NOMO-1 treated with dmso at 0.1 percent for 144 hours (cell line): ENCODE results near the gene FUZ.

Experiments
- DNase-seq: peaks from one replicate; lab custom pipeline; 2025; ENCODE audit not compliant: unreplicated experiment; lab: John Stamatoyannopoulos, UW

The FUZ gene

GRCh38 chr19:49812997-49813861 is at the start of gene FUZ:
Gene FUZ, minus strand, starts transcription at chr19:49813292. Its CDS starts 186 bp downstream, at chr19:49813106.
- DNase-seq: peak; percentile 88

GRCh38 chr19:49862391-49863253 is 49.5 kb upstream of the FUZ start:
- no peak for DNase-seq

DNA sequence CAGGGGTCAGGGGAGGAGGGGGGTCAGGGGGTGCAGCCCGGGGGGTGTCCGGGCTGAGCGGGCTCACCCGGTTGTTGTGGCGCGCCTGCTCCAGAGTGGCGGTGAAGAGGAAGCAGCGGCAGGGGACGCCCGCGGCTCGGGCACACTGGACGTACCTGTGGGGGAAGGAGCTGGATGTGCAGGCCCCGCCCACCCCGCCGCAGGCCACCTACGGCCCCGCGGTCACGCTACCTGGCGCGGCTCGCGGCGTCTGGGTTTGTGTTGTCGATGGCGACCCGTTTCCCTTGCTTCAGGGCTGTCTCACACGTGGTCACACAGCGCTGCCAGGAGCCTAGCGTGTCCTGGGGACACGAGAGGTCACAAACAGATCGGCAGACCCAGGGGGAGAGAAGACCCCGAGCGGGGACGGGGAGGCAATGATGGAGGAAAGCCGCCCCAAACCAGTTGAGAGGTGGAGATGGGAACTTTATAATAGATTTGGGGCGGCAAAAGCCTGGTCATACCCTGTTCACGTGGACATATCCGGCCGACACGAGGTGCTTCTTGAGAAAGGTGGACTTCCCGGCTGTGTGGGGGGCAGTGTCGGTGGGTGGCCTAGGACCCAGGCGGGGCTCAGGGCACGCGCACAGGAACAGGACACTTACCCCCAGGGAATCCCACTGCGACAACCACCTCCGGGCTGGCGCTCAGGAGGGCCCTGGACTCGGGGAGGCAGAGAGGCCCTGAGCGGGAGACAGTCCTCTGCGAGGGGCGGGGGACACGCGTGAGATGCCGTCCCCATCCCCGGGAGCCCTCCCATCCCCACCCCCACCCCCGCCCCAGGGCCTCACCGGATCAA is 48.7 kb upstream of the FUZ start:
- no peak for DNase-seq

DNA sequence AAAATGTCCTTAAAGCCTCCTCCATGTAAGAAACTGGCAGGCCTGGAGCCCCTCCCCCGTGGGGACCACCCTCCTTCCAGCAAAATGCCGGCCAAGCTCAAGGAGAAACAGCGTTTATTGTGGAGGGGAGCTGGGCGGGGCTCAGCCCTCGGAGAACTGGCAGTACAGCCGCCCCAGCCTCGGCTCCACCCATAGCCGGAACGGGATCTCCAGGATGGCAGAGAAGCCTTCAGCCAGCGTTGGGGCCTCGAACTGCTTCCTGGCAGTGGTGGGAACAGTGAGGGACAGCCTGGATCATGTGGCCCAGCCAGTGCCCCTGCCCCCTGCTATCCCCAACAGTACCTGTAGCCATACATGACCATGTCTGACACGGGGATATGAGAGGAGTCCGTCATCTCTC is 48.0 kb upstream of the FUZ start:
- no peak for DNase-seq

DNA sequence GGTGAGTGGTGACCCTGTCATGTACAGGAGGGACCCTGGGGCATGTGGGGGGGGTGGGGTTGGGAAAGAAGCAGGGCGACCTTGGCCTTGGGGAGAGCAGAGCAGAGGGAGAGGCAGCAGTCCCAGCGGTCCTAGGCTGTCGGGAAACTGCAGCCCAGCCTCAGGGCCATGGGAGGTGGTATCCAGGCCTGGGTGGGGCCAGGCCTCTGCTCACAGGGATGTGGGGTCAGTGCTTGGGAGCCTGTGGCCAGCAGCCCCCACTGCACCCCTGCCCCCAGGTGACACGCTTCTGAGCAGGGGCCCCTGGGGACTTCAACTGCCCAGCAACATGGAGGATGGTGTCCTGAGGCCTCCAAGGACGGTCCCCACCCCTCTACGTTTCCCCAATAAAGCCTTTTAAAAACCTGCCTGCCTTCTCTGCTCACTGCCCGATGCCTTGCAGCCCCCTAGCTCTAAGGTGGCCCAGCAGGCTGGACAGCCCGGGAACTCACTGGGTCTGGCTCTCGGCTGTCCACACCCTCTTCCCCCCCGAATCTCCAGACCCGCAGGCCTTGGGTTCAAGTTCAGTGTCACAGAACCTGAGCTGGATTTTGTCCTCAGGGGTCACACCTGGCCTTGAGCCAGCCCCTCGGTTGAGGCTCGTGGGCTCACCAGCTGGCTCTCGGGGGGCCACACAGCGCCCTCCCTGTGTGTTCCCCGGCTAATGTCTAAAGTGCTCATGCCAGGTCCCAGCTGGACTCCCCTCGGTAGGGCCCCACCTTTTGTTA is 47.4 kb upstream of the FUZ start:
- no peak for DNase-seq

DNA sequence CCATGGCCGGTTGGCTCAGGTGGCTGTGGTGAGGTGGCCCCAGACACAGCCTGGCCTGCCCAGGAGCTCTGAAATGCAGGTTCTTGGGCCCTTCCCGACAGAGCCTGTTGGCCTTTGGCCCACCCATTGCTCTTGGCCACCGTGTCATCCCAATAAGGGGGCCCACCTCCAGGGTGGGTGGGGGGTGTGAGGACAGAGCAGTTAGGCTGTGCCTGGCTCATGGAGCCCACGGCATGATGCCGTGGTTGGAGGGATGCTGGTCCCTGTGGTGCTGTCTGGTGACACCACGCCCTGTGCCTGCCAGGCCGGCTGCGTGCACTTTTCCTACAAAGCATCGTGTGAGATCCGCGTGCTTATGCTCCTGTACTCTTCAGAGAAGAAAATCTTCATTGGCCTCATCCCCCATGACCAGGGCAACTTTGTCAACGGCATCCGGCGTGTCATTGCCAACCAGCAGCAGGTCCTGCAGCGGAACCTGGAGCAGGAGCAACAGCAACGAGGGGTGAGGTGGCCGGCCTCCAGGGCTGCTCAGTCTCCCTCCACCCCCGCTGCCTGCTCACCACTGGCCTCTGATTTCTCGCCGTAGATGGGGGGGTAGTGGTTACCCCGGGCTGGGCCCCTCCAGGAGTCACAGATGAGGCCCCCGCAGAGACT is 46.7 kb upstream of the FUZ start:
- DNase-seq: no peak

- no peak for DNase-seq
These were observed 45.2 kb upstream of the FUZ start for GRCh38 chr19:49858088-49858985.

DNA sequence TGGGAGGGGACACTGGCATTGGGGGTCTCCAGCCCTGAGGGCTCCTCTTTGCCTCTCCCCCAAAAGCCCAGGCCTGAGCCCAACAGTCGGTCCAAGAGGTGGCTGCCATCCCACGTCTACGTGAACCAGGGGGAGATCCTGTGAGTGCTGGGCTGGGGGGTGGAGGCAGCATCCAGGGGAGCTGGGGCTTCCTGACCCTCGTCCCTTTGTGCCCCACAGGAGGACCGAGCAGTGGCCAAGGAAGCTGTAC is 44.7 kb upstream of the FUZ start:
- DNase-seq: no peak

GRCh38 chr19:49857061-49857837 is 44.2 kb upstream of the FUZ start:
- DNase-seq: no peak

DNA sequence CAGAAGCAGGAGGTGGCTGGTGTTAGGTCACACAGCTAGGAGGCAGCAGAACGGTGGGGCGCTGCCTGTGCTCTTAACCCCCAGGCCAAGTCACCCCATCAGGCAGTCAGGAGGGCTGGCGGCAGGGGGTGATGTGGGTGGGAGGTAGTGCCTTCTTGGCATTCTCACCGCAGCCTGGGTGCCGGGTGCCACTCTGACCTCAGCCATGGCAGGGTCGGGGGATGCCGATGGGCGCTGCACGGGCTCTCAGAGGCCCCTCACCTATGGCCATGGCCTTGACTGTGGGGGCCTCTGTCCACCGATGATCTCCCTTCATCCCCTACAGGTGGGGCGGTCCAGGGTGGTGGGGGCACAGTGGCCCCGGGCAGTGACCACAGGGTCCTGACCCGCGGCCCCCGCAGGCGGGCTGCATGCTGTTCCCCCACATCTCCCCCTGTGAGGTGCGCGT is 43.5 kb upstream of the FUZ start:
- no peak for DNase-seq

DNA sequence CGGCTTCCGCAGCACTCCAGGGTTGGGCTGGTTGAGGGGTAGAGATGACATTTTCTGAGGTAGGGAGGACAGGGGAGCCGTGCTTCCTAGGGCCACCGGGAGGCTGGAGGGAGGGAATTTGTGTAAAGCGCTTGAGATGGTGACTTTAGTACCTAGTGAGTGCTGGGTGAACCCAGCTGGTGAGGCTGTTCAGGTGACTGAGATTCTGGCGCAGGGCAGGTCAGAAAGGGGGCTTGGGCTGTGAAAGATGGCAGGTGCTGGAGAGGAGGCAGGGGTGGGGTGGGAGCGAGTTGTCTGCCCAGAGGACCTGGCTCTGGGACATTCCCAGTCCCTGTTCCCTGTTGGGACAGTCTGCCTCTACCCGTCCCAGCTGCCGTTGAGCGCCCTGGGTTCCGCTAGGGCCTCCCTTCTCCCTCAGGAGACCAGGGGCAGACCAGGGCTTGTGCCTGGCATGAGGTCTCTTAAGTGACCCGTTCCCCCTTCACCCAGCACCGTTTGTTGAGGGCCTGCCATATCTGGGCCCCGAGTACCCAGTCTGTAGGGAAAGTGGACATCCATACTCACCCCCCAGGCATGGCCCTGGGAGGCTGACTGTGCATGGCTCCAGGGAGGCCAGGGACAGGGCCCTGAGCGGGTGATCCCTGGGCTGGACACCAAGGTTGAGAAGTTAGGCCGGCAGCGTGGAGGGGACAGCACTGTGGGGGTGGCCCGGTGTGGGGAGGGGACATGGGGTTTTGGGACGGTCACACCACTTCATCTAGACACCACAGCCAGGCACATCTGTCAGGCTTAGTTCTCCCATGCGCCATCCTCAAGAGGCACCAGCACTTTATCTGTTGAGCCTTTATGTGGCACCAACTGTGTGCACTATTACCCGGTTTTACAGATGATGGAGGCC is 42.8 kb upstream of the FUZ start:
- no peak for DNase-seq

- no peak for DNase-seq
These were observed 42.2 kb upstream of the FUZ start for GRCh38 chr19:49855277-49855675.

- DNase-seq: no peak
These were observed 41.5 kb upstream of the FUZ start for GRCh38 chr19:49854378-49855263.

DNA sequence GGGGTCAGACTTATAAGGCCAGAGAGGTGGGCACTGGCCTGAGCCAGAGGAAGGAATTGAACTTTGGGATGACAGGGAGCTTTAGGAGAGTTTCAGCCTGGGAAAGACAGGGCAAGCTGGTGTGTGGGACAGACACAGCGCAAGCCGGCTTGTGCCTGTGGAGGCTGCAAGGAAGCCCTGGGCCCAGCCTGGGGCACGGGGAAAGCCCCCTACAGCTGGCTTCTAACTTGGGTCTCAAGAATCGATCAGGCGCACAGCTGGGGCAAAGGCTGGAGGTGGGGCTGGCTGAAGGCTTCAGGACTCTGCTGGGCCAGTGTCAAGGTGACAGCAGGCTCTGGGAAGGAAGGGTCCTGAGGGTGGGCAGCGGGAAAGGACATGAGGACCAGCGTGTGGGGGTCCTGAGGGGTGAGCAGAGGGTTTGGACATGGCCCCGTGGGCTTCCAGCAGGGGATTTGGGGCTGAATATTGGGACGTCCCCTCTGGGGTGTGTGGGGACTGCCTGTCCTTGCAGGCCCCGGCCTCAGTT is 40.8 kb upstream of the FUZ start:
- DNase-seq: no peak

GRCh38 chr19:49852631-49853126 is 39.6 kb upstream of the FUZ start:
- DNase-seq: no peak
